Mesenchymal stem cell (in vitro differentiated cells and primary cell): Measurements from ENCODE around the gene FTO.

ENCODE experiments used
- DNase-seq: peaks from one replicate; pipeline ENCODE4 v3.0.0-alpha.2; 2013
- H2AFZ ChIP-seq: one replicate; pipeline ENCODE4 v1.6.1; 2013; ENCODE audit warnings: low read depth, mild to moderate bottlenecking, control low read depth, inconsistent platforms, low read length, moderate library complexity
- H2AK5ac ChIP-seq: 2 replicates; pipeline ENCODE4 v1.6.1; 2013; ENCODE audit warnings: low read length, moderate library complexity, mild to moderate bottlenecking, inconsistent platforms; ENCODE audit not compliant: severe bottlenecking
- H2BK120ac ChIP-seq: one replicate; pipeline ENCODE4 v1.6.1; 2013; ENCODE audit warnings: low read depth, mild to moderate bottlenecking, inconsistent platforms, low read length, moderate library complexity
- H2BK12ac ChIP-seq, 2 experiments: one replicate each; pipeline ENCODE4 v1.6.1; 2013; ENCODE audit warnings: inconsistent platforms in 2 of 2, low read length in 2 of 2, mild to moderate bottlenecking in 2 of 2, moderate library complexity in 2 of 2, control low read depth in 1 of 2
- H2BK15ac ChIP-seq: one replicate; pipeline ENCODE4 v1.6.1; 2013; ENCODE audit warnings: mild to moderate bottlenecking, low read depth, inconsistent platforms; ENCODE audit not compliant: poor library complexity, severe bottlenecking
- H2BK5ac ChIP-seq: 2 replicates; pipeline ENCODE4 v1.6.1; 2013; ENCODE audit warnings: low read depth, mild to moderate bottlenecking, low read length, control low read depth, inconsistent platforms; ENCODE audit not compliant: poor library complexity, severe bottlenecking
- H3K14ac ChIP-seq, 2 experiments: one replicate each; pipeline ENCODE4 v1.6.1; 2013; ENCODE audit warnings: inconsistent platforms in 2 of 2, low read length in 2 of 2, control low read depth in 1 of 2, mild to moderate bottlenecking in 1 of 2, moderate library complexity in 1 of 2
- H3K18ac ChIP-seq, 2 experiments: one replicate each; pipeline ENCODE4 v1.6.1; 2013; ENCODE audit warnings: inconsistent platforms in 2 of 2, low read length in 2 of 2, control low read depth in 1 of 2, low read depth in 1 of 2, mild to moderate bottlenecking in 1 of 2
- H3K23ac ChIP-seq, 2 experiments: one replicate each; pipeline ENCODE4 v1.6.1; 2013; ENCODE audit warnings: inconsistent platforms in 2 of 2, low read length in 2 of 2, mild to moderate bottlenecking in 2 of 2, moderate library complexity in 2 of 2, control low read depth in 1 of 2
- H3K27ac ChIP-seq: 2 replicates; pipeline ENCODE4 v1.5.1; 2013; ENCODE audit warnings: mild to moderate bottlenecking, moderate library complexity, low read length, control low read depth, inconsistent platforms; ENCODE audit not compliant: poor library complexity, severe bottlenecking
- H3K27me3 ChIP-seq, 2 experiments: 2 replicates each; pipeline versions ENCODE4 v1.6.1 to v1.7.0; 2013; ENCODE audit warnings: low read length in 2 of 2, mild to moderate bottlenecking in 2 of 2, moderate library complexity in 2 of 2, control low read depth in 1 of 2, inconsistent platforms in 1 of 2; ENCODE audit not compliant: control insufficient read depth in 1 of 2, insufficient read depth in 1 of 2
- H3K36me3 ChIP-seq, 2 experiments: 2 replicates each; pipeline versions ENCODE4 v1.6.1 to v1.7.0; 2013; ENCODE audit warnings: low read length in 2 of 2, control low read depth in 1 of 2, inconsistent platforms in 1 of 2, low read depth in 1 of 2, mild to moderate bottlenecking in 1 of 2; ENCODE audit not compliant: insufficient read depth in 2 of 2, control insufficient read depth in 1 of 2
- H3K4ac ChIP-seq, 2 experiments: one replicate each; pipeline ENCODE4 v1.6.1; 2013; ENCODE audit warnings: inconsistent platforms in 2 of 2, low read length in 2 of 2, mild to moderate bottlenecking in 2 of 2, moderate library complexity in 2 of 2, control low read depth in 1 of 2, low read depth in 1 of 2
- H3K4me1 ChIP-seq: 2 replicates; pipeline ENCODE4 v1.6.1; 2013; ENCODE audit warnings: low read depth, low read length, control low read depth; ENCODE audit not compliant: control insufficient read depth, insufficient read depth
- H3K4me2 ChIP-seq: 2 replicates; pipeline ENCODE4 v1.6.1; 2013; ENCODE audit warnings: low read length, mild to moderate bottlenecking, inconsistent platforms; ENCODE audit not compliant: poor library complexity, severe bottlenecking
- H3K4me3 ChIP-seq, 2 experiments: 2 replicates each; pipeline versions ENCODE4 v1.5.1 to v1.7.0; 2013; ENCODE audit warnings: low read length in 2 of 2, mild to moderate bottlenecking in 2 of 2, control low read depth in 1 of 2, low read depth in 1 of 2; ENCODE audit not compliant: insufficient read depth in 1 of 2
- H3K79me1 ChIP-seq: replicated peaks from 2 replicates; pipeline ENCODE4 v1.6.1; 2013; ENCODE audit warnings: mild to moderate bottlenecking, control low read depth, low read length, inconsistent platforms; ENCODE audit not compliant: poor library complexity, severe bottlenecking
- H3K9ac ChIP-seq: 2 replicates; pipeline ENCODE4 v1.7.0; 2013; ENCODE audit warnings: mild to moderate bottlenecking, low read length, moderate library complexity
- H3K9me3 ChIP-seq: 2 replicates; pipeline ENCODE4 v1.7.0; 2013; ENCODE audit warnings: mild to moderate bottlenecking, low read length; ENCODE audit not compliant: control insufficient read depth
- H4K8ac ChIP-seq: one replicate; pipeline ENCODE4 v1.6.1; 2013; ENCODE audit warnings: inconsistent platforms, mild to moderate bottlenecking, low read length, moderate library complexity
- H4K91ac ChIP-seq: one replicate; pipeline ENCODE4 v1.6.1; 2013; ENCODE audit warnings: mild to moderate bottlenecking, low read length, inconsistent platforms
- WGBS: methylation state at CpG from one replicate; pipeline ENCODE4 v1.1.7; 2013; ENCODE audit warnings: mixed read lengths; 5-methylcytosine and 5-hydroxymethylcytosine counted together

Gene FTO

GRCh38 chr16:54050459-54051210 is 346.7 kb downstream of the FTO start:
- no peak overlapping the region for H2BK120ac ChIP-seq
- WGBS: 76% methylated on average over 3 of the region's 7 CpGs

DNA sequence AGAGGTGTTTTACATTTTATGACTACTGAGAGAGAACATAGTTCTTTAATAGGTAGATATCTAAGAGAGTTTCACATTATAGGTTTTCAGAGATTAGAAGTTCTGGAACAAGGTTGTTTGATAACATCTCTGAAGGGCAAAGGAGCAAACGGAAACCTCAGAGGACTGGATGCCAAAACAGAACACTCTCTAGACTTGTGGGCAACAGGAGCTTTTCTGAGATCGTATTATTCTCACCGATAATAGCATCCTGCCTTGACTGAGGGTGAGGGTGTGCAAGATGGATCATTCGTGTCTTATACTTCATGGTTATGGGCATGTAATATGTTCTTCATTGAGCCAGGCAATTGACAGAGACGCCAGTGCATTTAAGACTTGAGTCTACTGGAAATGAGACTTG is 347.9 kb downstream of the FTO start:
- H3K18ac ChIP-seq: no peak overlapping the region

More at GRCh38 chr16:54050459-54051210, 346.7 kb downstream of the FTO start:
- DNase-seq: peak; percentile 22
- H3K9ac ChIP-seq: no peak overlapping the region
- no peak overlapping the region for H3K4me3 ChIP-seq
- no peaks in the 10 kb centered on the region for H3K9me3 ChIP-seq
- H2BK12ac ChIP-seq: no peak overlapping the region
- H2BK15ac ChIP-seq: no peak overlapping the region
- H4K91ac ChIP-seq: no peak overlapping the region
- peak overlapping the region; percentile 28 for H4K8ac ChIP-seq
- H3K4me2 ChIP-seq: no peak overlapping the region
- H3K27me3 ChIP-seq: no peaks in the 10 kb centered on the region
- H3K4me1 ChIP-seq: no peaks in the 10 kb centered on the region
- no peak overlapping the region for H2BK5ac ChIP-seq
- H3K36me3 ChIP-seq: peaks cover 0 to 5% of the 10 kb centered on the region in 2 experiments
- no peaks in the 10 kb centered on the region for H3K79me1 ChIP-seq
- no peak overlapping the region for H3K14ac ChIP-seq
- no peak overlapping the region for H2AFZ ChIP-seq
- H3K4ac ChIP-seq: no peak overlapping the region
- H3K18ac ChIP-seq: no peak overlapping the region
- H2AK5ac ChIP-seq: no peak overlapping the region
- no peak overlapping the region for H3K23ac ChIP-seq
- no peak overlapping the region for H3K27ac ChIP-seq

DNA sequence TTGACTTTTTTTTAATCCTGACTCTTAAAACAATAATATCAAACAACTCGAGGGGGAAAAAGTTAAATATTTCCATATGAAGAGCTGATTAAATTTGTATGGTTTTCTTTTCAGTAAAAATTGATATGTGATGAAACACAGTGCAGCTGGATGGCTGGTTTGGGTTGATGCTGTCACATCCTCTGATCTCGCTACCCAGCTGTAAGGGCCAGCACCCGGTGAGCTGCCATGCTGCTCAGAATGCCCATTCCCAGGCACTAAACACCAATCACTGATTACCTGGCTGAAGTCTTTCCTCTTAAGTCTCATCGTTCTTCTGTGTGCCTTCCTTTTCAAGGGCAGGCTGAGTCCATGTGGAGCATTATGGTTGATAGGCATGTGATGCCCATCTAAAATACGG is 348.3 kb downstream of the FTO start:
- no peak overlapping the region for H4K8ac ChIP-seq
- H2AFZ ChIP-seq: no peak overlapping the region
- no peaks in the 10 kb centered on the region for H3K9me3 ChIP-seq
- H3K18ac ChIP-seq: no peak overlapping the region
- no peak overlapping the region for H2AK5ac ChIP-seq
- H3K14ac ChIP-seq: no peak overlapping the region
- DNase-seq: no peak
- no peak overlapping the region for H3K9ac ChIP-seq
- H3K4me1 ChIP-seq: no peaks in the 10 kb centered on the region
- H3K4me3 ChIP-seq: no peak overlapping the region
- H4K91ac ChIP-seq: no peak overlapping the region
- no peak overlapping the region for H2BK15ac ChIP-seq
- H3K79me1 ChIP-seq: no peaks in the 10 kb centered on the region
- no peak overlapping the region for H2BK120ac ChIP-seq
- no peak overlapping the region for H2BK5ac ChIP-seq
- H3K23ac ChIP-seq: no peak overlapping the region
- no peak overlapping the region for H3K4ac ChIP-seq
- H3K27me3 ChIP-seq: no peaks in the 10 kb centered on the region
- H3K4me2 ChIP-seq: no peak overlapping the region
- no peak overlapping the region for H2BK12ac ChIP-seq
- WGBS: 86% methylated on average over 5 of the region's 5 CpGs
- H3K27ac ChIP-seq: no peak overlapping the region
- H3K36me3 ChIP-seq: peaks cover 0 to 5% of the 10 kb centered on the region in 2 experiments

More for the DNA sequence above, 347.9 kb downstream of the FTO start:
- Histone ChIP-seq H3K23ac (no peak overlapping the region), H3K27me3 (no peaks in the 10 kb centered on the region), H3K9ac (no peak overlapping the region), H4K91ac (no peak overlapping the region), H2AFZ (no peak overlapping the region), H3K9me3 (no peaks in the 10 kb centered on the region), H2BK12ac (peak overlapping the region in 1 of 2 experiments; percentile 63), H4K8ac (no peak overlapping the region), H3K14ac (no peak overlapping the region), H3K4me3 (no peak overlapping the region), H3K27ac (no peak overlapping the region), H3K4me1 (no peaks in the 10 kb centered on the region), H3K36me3 (peaks cover 0 to 5% of the 10 kb centered on the region in 2 experiments), H3K4ac (no peak overlapping the region), H2AK5ac (no peak overlapping the region), H3K79me1 (no peaks in the 10 kb centered on the region), H2BK15ac (no peak overlapping the region), H2BK5ac (no peak overlapping the region), H2BK120ac (no peak overlapping the region), H3K4me2 (no peak overlapping the region)
- 96% methylated on average over 5 of the region's 5 CpGs for WGBS
- DNase-seq: no peak

DNA sequence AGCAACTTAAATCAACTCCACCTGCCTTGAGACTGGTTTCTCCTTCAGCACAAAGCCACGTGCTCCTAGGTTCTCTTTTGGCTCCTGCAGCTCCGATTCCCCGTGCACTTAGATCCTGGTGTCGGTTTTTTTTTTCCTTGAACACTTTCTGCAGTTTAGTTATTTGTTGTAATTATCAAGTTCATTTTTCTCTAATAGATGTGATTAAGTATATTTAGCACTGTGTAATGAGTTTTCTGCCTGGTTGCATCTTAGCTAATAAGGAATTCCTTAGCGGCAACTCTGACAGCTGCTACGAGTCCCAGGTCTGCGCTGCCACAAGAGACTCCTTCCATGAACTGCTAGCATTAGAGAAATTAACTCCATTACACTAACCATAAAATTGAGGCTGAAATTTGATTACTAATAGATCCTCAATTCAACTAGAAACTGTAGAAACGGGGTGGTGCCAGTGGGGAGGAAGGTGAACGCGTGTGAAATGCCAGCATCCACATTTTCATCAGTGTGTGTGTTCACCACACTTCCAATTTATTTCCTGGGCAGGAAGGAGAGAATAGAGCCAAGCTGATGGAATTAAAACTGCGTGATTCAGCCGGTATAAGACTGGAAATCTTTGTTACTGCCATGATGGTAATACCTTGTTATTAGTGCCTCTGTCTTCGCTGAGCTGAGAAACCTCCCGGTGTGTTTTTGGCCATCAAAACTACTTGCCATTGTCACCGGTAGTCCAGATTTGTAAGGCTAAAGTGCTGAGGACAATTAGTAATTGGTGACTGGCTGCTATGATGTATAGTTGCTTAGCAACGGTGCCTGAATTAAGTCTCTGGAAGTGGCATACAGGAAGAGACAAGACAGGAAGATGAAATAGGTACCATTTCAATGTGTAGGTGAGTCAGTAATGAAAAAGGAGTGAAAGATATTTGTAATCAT is 350.2 kb downstream of the FTO start:
- H2BK12ac ChIP-seq: no peak overlapping the region
- no peaks in the 10 kb centered on the region for H3K4me1 ChIP-seq
- no peak overlapping the region for H3K18ac ChIP-seq
- H3K14ac ChIP-seq: no peak overlapping the region
- WGBS: 88% methylated on average over 11 of the region's 16 CpGs
- no peak overlapping the region for H2BK5ac ChIP-seq
- no peaks in the 10 kb centered on the region for H3K79me1 ChIP-seq
- H2AK5ac ChIP-seq: no peak overlapping the region
- H3K4me2 ChIP-seq: no peak overlapping the region
- no peak overlapping the region for H3K4ac ChIP-seq
- no peak overlapping the region for H2BK120ac ChIP-seq
- H3K9ac ChIP-seq: no peak overlapping the region
- no peak overlapping the region for H4K91ac ChIP-seq
- H3K27me3 ChIP-seq: no peaks in the 10 kb centered on the region
- H3K4me3 ChIP-seq: no peak overlapping the region
- no peak for DNase-seq
- no peak overlapping the region for H2AFZ ChIP-seq
- H3K36me3 ChIP-seq: peaks cover 0 to 5% of the 10 kb centered on the region in 2 experiments
- H4K8ac ChIP-seq: no peak overlapping the region
- H3K23ac ChIP-seq: no peak overlapping the region
- H3K27ac ChIP-seq: no peak overlapping the region
- no peak overlapping the region for H2BK15ac ChIP-seq
- no peaks in the 10 kb centered on the region for H3K9me3 ChIP-seq
